Fibroblast of the aortic adventitia (primary cell): ENCODE results near the gene RBM27. TPM values are rescaled to one million over a fixed set of nuclear protein-coding genes. Genes with fewer than 3 reads are reported as not detected.
"Not testable (repeated sequence)": the region's sequence is repeated elsewhere in the genome, so short reads cannot be mapped to it uniquely, and the experiment has no call there.

Source experiments
- DNase-seq: peaks from one replicate; pipeline ENCODE4 v3.0.0-alpha.2; 2010; ENCODE audit warnings: low read depth
- H3K4me3 ChIP-seq: 2 replicates; pipeline ENCODE4 v1.5.1; 2011; ENCODE audit warnings: low read depth, mild to moderate bottlenecking, control low read depth, low read length, moderate library complexity
- CTCF ChIP-seq: IDR thresholded peaks from 2 replicates; pipeline ENCODE4 v1.5.1; 2011; ENCODE audit warnings: mild to moderate bottlenecking, low read length, control low read depth, inconsistent platforms; ENCODE audit not compliant: insufficient read depth
- total RNA-seq: library from RNA; depleted of rRNA; stranded (reverse); fragments of >200 nt; gene quantifications from 2 replicates; pipeline ENCODE4 v1.2.3, GENCODE V29; 2012; ENCODE audit warnings: low replicate concordance

The RBM27 gene
- total RNA-seq, 1 donor, result 28.5 TPM

- no peak for TF ChIP-seq CTCF
- no peak overlapping the region for H3K4me3 ChIP-seq
- DNase-seq, result no peak
Measured at GRCh38 chr5:146173597-146173996, 29.8 kb upstream of the RBM27 start.

- TF ChIP-seq CTCF, result no peak
- no peak for DNase-seq
- H3K4me3 ChIP-seq, result no peak overlapping the region
Measured at GRCh38 chr5:146176805-146177204, 26.6 kb upstream of the RBM27 start.

- no peak overlapping the region for H3K4me3 ChIP-seq
- TF ChIP-seq CTCF, result no peak
- peak; percentile 9 for DNase-seq
Measured at GRCh38 chr5:146179696-146180095, 23.7 kb upstream of the RBM27 start.

GRCh38 chr5:146183403-146183802 is 20.0 kb upstream of the RBM27 start:
- not testable (repeated sequence) for H3K4me3 ChIP-seq, DNase-seq

- DNase-seq, result no peak
- TF ChIP-seq CTCF, result no peak
- no peak overlapping the region for H3K4me3 ChIP-seq
Measured at GRCh38 chr5:146185161-146185560, 18.2 kb upstream of the RBM27 start.

- TF ChIP-seq CTCF, result no peak
- no peak overlapping the region for H3K4me3 ChIP-seq
- peak; percentile 7 for DNase-seq
Measured at GRCh38 chr5:146188358-146188757, 15.0 kb upstream of the RBM27 start.

- H3K4me3 ChIP-seq, result no peak overlapping the region
- TF ChIP-seq CTCF, result no peak
- DNase-seq, result no peak
Measured at GRCh38 chr5:146192571-146193043, 10.8 kb upstream of the RBM27 start.
